ENCODE results near the gene NEDD4L.

The NEDD4L gene

GRCh38 chr18:58300867-58301266 lies 256.8 kb downstream of the NEDD4L start:
- no peak for DNase-seq

- no peak for DNase-seq
These were observed 258.8 kb downstream of the NEDD4L start for GRCh38 chr18:58302811-58303210.

- DNase-seq = no peak
These were observed 259.3 kb downstream of the NEDD4L start for GRCh38 chr18:58303363-58303762.

- DNase-seq = no peak
These were observed 261.8 kb downstream of the NEDD4L start for GRCh38 chr18:58305792-58306191.

GRCh38 chr18:58307441-58307840 lies 263.4 kb downstream of the NEDD4L start:
- no peak for DNase-seq

GRCh38 chr18:58308463-58308862 lies 264.4 kb downstream of the NEDD4L start:
- DNase-seq = no peak

- DNase-seq = no peak
These were observed 265.1 kb downstream of the NEDD4L start for GRCh38 chr18:58309099-58309498.

- DNase-seq = no peak
These were observed 265.7 kb downstream of the NEDD4L start for GRCh38 chr18:58309610-58310239.

- DNase-seq = no peak
These were observed 266.5 kb downstream of the NEDD4L start for GRCh38 chr18:58310517-58310916.

- no peak for DNase-seq
These were observed 267.4 kb downstream of the NEDD4L start for GRCh38 chr18:58311390-58311789.

- DNase-seq = peak; percentile 14
These were observed 269.5 kb downstream of the NEDD4L start for GRCh38 chr18:58313491-58314032.

- DNase-seq = peak; percentile 19
These were observed 270.3 kb downstream of the NEDD4L start for GRCh38 chr18:58314284-58314683.

- DNase-seq = no peak
These were observed 271.0 kb downstream of the NEDD4L start for GRCh38 chr18:58315041-58315440.

- DNase-seq = no peak
These were observed 271.8 kb downstream of the NEDD4L start for GRCh38 chr18:58315739-58316215.

GRCh38 chr18:58316396-58317342 lies 272.6 kb downstream of the NEDD4L start:
- DNase-seq = no peak

- DNase-seq = no peak
These were observed 275.7 kb downstream of the NEDD4L start for GRCh38 chr18:58319719-58320118.

- no peak for DNase-seq
These were observed 277.0 kb downstream of the NEDD4L start for GRCh38 chr18:58320907-58321561.

GRCh38 chr18:58321986-58322385 lies 278.0 kb downstream of the NEDD4L start:
- peak; percentile 89 for DNase-seq

GRCh38 chr18:58322464-58322863 lies 278.4 kb downstream of the NEDD4L start:
- no peak for DNase-seq

- DNase-seq = no peak
These were observed 280.1 kb downstream of the NEDD4L start for GRCh38 chr18:58323866-58324762.

GRCh38 chr18:58324824-58325480 lies 280.9 kb downstream of the NEDD4L start:
- DNase-seq = no peak

- no peak for DNase-seq
These were observed 281.5 kb downstream of the NEDD4L start for GRCh38 chr18:58325494-58325893.
